PC-9 (cell line): ENCODE data around the gene KREMEN1.

Experiments used
- EZH2 ChIP-seq: fragments of 200-600 bp; sonication (generic); IDR thresholded peaks from 2 replicates; pipeline ENCODE4 v1.8.0; 2017; ENCODE audit warnings: antibody characterized with exemption, low read depth
- TF ChIP-seq, protein P1 (sequence below): fragments of 200-600 bp; sonication (generic); conservative IDR thresholded peaks from 2 replicates; pipeline ENCODE4 v1.6.1; 2017; ENCODE audit warnings: mixed run types, antibody characterized with exemption, mild to moderate bottlenecking, moderate library complexity

DNA sequence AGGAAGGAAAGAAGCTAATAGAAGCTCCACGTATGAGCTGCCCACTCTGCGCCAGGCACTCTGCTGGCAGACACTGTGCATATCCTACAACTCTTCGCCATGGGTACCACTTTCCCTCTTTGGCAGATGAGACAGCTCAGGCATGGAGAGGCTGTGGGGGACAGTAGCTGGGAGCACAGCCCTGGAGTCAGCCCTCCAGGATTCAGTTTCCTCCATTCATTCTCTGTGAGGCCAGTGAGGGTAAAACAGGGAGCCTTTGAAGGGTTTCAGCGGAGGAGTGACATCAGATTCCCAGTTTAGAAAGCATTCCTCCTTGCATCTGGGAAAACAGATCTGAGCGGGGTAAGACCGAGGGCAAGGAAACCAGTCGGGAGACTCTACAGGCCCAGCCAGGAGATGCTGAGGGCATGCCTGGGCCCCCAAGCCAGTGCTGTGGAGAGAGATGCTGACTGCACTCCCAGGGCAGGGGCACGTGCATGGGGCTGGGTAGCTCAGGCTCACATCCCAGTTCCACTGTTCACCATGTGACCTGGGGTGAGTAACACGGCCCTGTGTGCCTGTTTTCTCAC lies 74.6 kb downstream of the KREMEN1 start:
- TF ChIP-seq, protein P1, sequence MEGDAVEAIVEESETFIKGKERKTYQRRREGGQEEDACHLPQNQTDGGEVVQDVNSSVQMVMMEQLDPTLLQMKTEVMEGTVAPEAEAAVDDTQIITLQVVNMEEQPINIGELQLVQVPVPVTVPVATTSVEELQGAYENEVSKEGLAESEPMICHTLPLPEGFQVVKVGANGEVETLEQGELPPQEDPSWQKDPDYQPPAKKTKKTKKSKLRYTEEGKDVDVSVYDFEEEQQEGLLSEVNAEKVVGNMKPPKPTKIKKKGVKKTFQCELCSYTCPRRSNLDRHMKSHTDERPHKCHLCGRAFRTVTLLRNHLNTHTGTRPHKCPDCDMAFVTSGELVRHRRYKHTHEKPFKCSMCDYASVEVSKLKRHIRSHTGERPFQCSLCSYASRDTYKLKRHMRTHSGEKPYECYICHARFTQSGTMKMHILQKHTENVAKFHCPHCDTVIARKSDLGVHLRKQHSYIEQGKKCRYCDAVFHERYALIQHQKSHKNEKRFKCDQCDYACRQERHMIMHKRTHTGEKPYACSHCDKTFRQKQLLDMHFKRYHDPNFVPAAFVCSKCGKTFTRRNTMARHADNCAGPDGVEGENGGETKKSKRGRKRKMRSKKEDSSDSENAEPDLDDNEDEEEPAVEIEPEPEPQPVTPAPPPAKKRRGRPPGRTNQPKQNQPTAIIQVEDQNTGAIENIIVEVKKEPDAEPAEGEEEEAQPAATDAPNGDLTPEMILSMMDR = no peak
- no peak for TF ChIP-seq EZH2
